ENCODE data around the gene SH2D7.

The SH2D7 gene

DNA sequence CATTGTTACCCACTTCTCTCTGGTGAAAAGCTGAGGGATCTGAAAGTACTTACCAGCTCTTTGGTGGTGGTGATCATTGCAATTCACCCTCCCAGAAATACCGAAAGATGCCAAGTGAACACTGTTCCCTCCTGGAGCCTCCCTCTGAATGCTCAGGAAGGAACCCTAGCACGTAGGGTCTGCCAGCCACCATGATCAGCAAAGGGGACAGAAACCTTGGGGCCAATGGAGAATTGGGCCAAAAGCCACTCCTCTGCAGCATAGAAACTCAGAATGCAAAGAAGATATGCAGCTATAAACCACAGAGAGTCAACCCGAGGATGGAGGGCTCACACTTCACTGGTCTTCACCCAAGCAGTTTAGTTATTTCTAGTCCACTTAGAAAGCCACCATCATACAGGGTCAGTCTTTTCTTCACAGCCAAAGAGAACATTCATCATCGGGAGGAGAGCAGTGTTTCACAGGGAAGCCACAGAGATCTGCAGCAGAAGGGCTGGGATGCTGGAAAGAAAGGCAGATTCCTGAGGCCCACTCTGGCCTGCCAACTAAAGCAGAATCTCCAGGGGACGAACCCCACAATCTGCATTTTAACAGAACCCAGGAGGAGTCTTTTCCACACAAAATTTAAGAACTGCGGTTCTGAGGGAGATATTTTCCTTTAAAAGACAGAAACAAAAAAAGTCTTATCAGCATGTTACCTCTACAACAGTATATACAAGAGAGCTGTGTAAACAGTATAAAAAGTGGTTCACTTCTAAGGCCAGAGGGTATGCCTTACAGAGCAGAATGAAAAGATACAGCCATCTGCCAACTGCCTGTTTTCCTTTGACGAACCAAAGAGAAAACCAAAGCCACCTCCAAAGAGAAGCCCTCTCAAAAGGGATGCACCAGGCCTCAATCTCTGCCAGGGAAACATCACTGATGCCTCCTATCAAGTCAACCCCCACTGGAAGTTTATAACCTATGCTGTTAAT lies 26.1 kb upstream of the SH2D7 start:
- ATAC-seq, result no peak
- TF ChIP-seq OSR1 (CRISPR knock-in tag; IDR thresholded peaks at IDR 0.05) (no peak), ZNF565 (CRISPR knock-in tag; conservative IDR thresholded peaks at IDR 0.05; ENCODE audit: low read depth) (no peak), ARNTL (CRISPR knock-in tag; IDR thresholded peaks at IDR 0.05; ENCODE audit: borderline replicate concordance, low read depth) (no peak), CSRNP3 (CRISPR knock-in tag; IDR thresholded peaks at IDR 0.05) (no peak), PPARA (CRISPR knock-in tag; IDR thresholded peaks at IDR 0.05; ENCODE audit: borderline replicate concordance) (no peak), ZFP3 (CRISPR knock-in tag; IDR thresholded peaks at IDR 0.05) (no peak), ZNF70 (CRISPR knock-in tag; IDR thresholded peaks at IDR 0.05) (no peak), ESRRG (CRISPR knock-in tag; IDR thresholded peaks at IDR 0.05) (no peak), TOX (CRISPR knock-in tag; IDR thresholded peaks at IDR 0.05; ENCODE audit: borderline replicate concordance) (no peak), PATZ1 (CRISPR knock-in tag; IDR thresholded peaks at IDR 0.05; ENCODE audit: borderline replicate concordance) (no peak), RARB (CRISPR knock-in tag; IDR thresholded peaks at IDR 0.05) (no peak), GLIS3 (CRISPR knock-in tag; IDR thresholded peaks at IDR 0.05) (no peak), ZFP30 (CRISPR knock-in tag; IDR thresholded peaks at IDR 0.05) (no peak), BACH2 (CRISPR knock-in tag; IDR thresholded peaks at IDR 0.05; ENCODE audit: borderline replicate concordance) (no peak)

DNA sequence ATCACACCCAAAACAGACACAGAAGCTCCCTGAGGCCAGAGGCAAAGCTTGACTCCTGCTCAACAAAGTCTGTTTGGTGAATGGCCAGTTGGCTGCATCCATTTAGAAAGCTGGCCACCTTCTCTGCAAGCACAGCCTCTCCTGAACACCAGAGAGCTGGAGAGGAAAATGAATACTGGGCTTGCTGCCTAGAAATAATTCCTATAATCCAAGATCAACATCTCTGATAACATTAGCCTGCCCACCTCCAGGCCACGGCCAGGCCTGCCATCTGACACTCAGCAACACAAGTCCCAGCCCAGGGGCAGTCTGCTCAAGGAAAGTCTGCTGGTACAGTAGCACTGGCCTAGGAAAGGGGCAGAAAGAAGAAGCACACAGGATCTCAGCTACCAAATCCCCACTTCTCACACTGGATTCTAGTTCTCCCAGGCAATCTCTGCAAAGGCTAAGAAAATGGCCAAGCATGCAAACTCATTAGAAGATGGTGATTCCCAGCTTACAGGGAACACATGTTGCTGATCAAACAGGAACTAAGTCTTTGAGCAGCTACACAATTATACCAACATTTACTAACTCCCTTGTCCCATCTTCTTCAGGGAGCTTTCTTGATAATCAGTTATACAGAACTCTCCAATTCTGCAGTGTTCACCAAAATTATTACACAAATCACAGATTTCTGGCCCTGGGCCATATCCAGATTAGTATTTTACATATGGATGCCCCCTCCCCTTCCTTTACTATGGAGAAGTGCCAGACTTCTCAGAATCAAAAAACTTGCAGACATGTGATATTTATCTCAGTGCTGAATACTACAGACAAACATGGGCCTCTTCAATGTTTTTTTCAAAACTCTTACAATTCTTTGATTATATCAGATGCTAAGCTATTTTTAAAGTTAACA lies 24.8 kb upstream of the SH2D7 start:
- ATAC-seq, result peak; percentile 80
- TF ChIP-seq BACH2 (CRISPR knock-in tag; IDR thresholded peaks at IDR 0.05; ENCODE audit: borderline replicate concordance) (no peak), ISL1 (CRISPR knock-in tag; IDR thresholded peaks at IDR 0.05) (0 out of 2 replicates have a peak, but pooled peaks have one; percentile 22), TCF4 (CRISPR knock-in tag; IDR thresholded peaks at IDR 0.05; ENCODE audit: borderline replicate concordance) (peak; percentile 69; the same call in 1 of the 2 replicates), OSR1 (CRISPR knock-in tag; IDR thresholded peaks at IDR 0.05) (no peak), ZNF8 (CRISPR knock-in tag; IDR thresholded peaks at IDR 0.05) (no peak)
- TF ChIP-seq, protein P1, sequence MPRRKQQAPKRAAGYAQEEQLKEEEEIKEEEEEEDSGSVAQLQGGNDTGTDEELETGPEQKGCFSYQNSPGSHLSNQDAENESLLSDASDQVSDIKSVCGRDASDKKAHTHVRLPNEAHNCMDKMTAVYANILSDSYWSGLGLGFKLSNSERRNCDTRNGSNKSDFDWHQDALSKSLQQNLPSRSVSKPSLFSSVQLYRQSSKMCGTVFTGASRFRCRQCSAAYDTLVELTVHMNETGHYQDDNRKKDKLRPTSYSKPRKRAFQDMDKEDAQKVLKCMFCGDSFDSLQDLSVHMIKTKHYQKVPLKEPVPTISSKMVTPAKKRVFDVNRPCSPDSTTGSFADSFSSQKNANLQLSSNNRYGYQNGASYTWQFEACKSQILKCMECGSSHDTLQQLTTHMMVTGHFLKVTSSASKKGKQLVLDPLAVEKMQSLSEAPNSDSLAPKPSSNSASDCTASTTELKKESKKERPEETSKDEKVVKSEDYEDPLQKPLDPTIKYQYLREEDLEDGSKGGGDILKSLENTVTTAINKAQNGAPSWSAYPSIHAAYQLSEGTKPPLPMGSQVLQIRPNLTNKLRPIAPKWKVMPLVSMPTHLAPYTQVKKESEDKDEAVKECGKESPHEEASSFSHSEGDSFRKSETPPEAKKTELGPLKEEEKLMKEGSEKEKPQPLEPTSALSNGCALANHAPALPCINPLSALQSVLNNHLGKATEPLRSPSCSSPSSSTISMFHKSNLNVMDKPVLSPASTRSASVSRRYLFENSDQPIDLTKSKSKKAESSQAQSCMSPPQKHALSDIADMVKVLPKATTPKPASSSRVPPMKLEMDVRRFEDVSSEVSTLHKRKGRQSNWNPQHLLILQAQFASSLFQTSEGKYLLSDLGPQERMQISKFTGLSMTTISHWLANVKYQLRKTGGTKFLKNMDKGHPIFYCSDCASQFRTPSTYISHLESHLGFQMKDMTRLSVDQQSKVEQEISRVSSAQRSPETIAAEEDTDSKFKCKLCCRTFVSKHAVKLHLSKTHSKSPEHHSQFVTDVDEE (CRISPR knock-in tag; IDR thresholded peaks at IDR 0.05), result peak; percentile 56; the same call in 1 of the 2 replicates

- no peak for ATAC-seq
- no peak for TF ChIP-seq OSR1 (CRISPR knock-in tag; IDR thresholded peaks at IDR 0.05)
- TF ChIP-seq ZFP3 (CRISPR knock-in tag; IDR thresholded peaks at IDR 0.05), result no peak
- TF ChIP-seq SNAI2 (CRISPR knock-in tag; IDR thresholded peaks at IDR 0.05), result no peak
- no peak for TF ChIP-seq ZNF70 (CRISPR knock-in tag; IDR thresholded peaks at IDR 0.05)
- TF ChIP-seq, protein P2, sequence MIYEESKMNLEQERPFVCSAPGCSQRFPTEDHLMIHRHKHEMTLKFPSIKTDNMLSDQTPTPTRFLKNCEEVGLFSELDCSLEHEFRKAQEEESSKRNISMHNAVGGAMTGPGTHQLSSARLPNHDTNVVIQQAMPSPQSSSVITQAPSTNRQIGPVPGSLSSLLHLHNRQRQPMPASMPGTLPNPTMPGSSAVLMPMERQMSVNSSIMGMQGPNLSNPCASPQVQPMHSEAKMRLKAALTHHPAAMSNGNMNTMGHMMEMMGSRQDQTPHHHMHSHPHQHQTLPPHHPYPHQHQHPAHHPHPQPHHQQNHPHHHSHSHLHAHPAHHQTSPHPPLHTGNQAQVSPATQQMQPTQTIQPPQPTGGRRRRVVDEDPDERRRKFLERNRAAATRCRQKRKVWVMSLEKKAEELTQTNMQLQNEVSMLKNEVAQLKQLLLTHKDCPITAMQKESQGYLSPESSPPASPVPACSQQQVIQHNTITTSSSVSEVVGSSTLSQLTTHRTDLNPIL (CRISPR knock-in tag; IDR thresholded peaks at IDR 0.05; ENCODE audit: low read depth), result no peak
- TF ChIP-seq ZC3H10 (CRISPR knock-in tag; IDR thresholded peaks at IDR 0.05), result no peak
- TF ChIP-seq GLIS3 (CRISPR knock-in tag; IDR thresholded peaks at IDR 0.05), result no peak
- TF ChIP-seq ISL1 (CRISPR knock-in tag; IDR thresholded peaks at IDR 0.05), result no peak
- no peak for TF ChIP-seq TOX (CRISPR knock-in tag; IDR thresholded peaks at IDR 0.05; ENCODE audit: borderline replicate concordance)
- no peak for TF ChIP-seq ESRRG (CRISPR knock-in tag; IDR thresholded peaks at IDR 0.05)
- no peak for TF ChIP-seq CSDC2 (CRISPR knock-in tag; IDR thresholded peaks at IDR 0.05)
- TF ChIP-seq PPARA (CRISPR knock-in tag; IDR thresholded peaks at IDR 0.05; ENCODE audit: borderline replicate concordance), result no peak
- no peak for TF ChIP-seq BACH2 (CRISPR knock-in tag; IDR thresholded peaks at IDR 0.05; ENCODE audit: borderline replicate concordance)
- TF ChIP-seq ZFP30 (CRISPR knock-in tag; IDR thresholded peaks at IDR 0.05), result no peak
- TF ChIP-seq, protein P1 (CRISPR knock-in tag; IDR thresholded peaks at IDR 0.05), result no peak
- no peak for TF ChIP-seq TCF4 (CRISPR knock-in tag; IDR thresholded peaks at IDR 0.05; ENCODE audit: borderline replicate concordance)
- TF ChIP-seq RARB (CRISPR knock-in tag; IDR thresholded peaks at IDR 0.05), result no peak
- TF ChIP-seq ARNTL (CRISPR knock-in tag; IDR thresholded peaks at IDR 0.05; ENCODE audit: borderline replicate concordance, low read depth), result no peak
Observed at GRCh38 chr15:78069052-78069414, 23.3 kb upstream of the SH2D7 start.
